MV-4-11 (cell line): ENCODE data around the gene POFUT2.

ENCODE experiments used
- DNase-seq: peaks from one replicate; lab custom pipeline; 2025; lab: John Stamatoyannopoulos, UW

POFUT2 gene

DNA sequence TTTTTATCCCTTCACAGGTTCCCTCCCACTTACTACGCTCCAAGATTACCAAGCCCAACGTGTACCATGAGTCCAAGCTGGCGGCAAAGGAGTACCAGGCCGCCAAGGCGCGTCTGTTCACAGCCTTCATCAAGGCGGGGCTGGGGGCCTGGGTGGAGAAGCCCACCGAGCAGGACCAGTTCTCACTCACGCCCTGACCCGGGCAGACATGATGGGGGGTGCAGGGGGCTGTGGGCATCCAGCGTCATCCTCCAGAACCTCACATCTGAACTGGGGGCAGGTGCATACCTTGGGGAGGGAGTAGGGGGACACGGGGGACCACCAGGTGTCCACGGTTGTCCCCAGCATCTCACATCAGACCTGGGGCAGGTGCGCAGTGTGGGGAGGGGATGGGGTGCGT, 65.7 kb downstream of the POFUT2 start:
- DNase-seq: no peak

DNA sequence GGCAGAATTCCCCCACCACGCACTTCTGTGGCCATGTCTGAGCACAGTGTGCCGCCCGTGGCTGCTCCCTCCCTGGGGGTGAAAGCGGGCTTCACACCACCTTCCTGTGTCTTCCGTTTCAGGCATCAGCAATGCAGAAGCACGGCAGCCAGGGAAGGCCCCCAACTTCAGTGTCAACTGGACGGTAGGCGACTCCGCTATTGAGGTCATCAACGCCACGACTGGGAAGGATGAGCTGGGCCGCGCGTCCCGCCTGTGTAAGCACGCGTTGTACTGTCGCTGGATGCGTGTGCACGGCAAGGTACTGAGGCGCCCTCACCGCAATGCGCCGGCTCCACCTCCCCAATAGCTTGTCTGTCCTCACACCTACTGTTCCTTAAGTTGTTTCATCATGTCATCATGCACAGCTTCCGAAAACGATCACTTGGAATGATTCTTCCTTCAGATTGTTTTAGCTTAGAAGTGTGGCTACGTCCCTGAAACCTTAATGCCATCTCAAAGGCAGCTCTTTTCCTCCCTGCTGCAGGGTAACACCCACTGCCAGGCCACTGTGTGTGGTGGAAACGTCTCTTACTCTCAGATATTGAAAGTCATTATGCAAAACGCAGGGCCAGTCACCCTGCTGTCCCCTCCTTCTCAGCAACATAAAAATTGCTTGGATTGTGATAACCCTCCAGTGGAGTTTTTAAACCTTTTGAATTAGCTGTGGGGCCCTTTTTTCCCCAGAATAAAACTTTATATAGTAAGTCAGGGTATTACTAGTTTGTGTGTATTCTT, 66.8 kb downstream of the POFUT2 start:
- DNase-seq: no peak

DNA sequence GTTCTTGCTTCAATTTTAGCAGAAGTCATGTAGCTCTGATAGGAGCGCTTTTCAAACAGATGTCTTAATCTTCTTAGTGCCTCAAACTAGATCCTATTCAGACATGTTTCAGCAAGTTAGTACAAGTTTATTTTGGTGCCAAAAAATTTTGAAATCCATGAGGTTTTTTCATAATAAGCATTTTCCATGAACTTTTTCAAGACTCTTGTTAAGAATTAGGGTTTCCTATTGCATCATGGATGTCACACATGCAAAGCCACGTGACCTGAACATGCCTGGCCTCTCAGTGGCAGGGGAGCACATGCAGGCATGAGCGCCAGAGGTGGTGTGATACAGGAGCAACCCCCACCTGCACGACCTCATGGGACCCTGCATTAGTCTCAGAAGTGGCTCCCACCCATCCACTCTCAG, 67.6 kb downstream of the POFUT2 start:
- peak; percentile 63 for DNase-seq

DNA sequence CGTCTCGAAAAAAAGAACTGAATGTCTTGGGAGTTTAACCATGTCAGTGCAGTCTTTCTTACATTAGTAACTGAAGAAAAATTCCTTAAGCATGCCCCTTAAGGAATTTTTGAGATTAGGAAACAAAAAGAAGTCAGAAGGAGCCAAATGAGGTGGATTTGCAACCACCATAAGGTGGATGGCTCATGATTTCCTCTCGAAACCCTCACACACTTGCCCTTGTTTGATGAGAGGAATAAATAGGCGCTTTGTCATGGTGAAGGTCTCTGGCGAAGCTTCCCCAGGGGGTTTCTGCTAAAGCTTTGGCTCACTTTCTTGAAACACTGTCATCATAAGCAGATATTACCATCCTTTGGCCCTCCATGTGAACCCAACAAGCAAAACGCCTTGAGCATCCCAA, 68.2 kb downstream of the POFUT2 start:
- DNase-seq: no peak

DNA sequence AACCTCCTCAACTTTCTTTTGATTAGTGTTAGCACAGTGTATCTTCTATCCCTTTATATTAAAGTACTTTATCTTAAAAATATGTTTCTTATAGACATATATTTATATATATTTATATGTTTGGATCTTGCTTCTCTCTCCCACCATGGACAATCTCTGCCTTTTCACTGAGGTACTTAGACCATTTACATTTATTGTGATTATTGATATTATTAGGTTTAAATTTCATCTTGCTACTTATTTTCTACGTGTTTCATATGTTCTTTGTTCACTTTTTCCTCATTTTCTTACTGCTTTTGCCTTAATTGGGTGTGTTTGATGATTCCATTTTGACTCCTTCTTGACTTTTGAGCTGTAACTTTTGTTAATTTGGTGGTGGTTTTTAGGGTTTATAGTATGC, 70.7 kb downstream of the POFUT2 start:
- DNase-seq: no peak

DNA sequence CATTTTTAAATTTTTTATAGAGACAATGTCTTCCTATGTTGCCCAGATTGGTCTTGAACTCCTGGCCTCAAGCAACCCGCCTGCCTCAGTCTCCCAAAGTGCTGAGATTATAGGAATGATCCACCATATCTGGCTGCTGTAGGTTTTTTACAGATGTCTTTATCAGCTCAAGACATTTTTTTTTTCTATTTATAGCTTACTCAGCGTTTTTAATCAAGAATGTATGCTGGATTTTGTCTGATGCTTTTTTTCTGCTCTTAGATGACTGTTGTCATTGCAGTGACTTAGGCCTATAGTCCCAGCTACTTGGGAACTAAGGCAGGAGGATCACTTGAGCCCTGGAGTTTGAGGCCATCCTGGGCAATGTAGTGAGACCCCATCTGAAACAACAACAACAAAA, 72.5 kb downstream of the POFUT2 start:
- DNase-seq: no peak
